Pancreas (tissue), 10 donors: Measurements from ENCODE around the gene DUOX2. TPM values are rescaled to one million over a fixed set of nuclear protein-coding genes. Genes with fewer than 3 reads are reported as not detected.

ENCODE experiments used
- ATAC-seq, 4 donors: fragments of 200-7000 bp; cut with Tn5 transposase; one replicate each; pipeline versions ENCODE4 v1.8.0 to v1.9.1; 2020; ENCODE audit warnings: mild to moderate bottlenecking in 4 of 4, moderate library complexity in 4 of 4
- DNase-seq, 6 donors: peaks; one replicate each; pipeline ENCODE4 v3.0.0-alpha.2; 2020
- FAIRE-seq: peaks from 2 replicates; lab custom pipeline; 2012; peaks lifted over from hg19 to GRCh38; lab: Jason Lieb, UNC
- H3K27ac ChIP-seq, 4 donors: fragments of 200-600 bp; sonication (generic); 1 replicate in 3 of 4; 2 replicates in 1 of 4; pipeline versions ENCODE4 v1.5.0 to v1.8.0; 2020
- H3K27me3 ChIP-seq, 4 donors: fragments of 200-600 bp; one replicate each; pipeline ENCODE4 v1.8.0; 2021
- H3K36me3 ChIP-seq, 3 donors: fragments of 200-600 bp; sonication (generic) in 1 of 3; one replicate each; pipeline versions ENCODE4 v1.5.0 to v1.8.0; 2020 to 2021
- H3K4me1 ChIP-seq, 3 donors: fragments of 200-600 bp; one replicate each; pipeline ENCODE4 v1.8.0; 2021
- H3K4me3 ChIP-seq, 4 donors: fragments of 200-600 bp; sonication (generic) in 2 of 4; one replicate each; pipeline versions ENCODE4 v1.5.0 to v1.8.0; 2020 to 2021
- H3K9me3 ChIP-seq, 4 donors: fragments of 200-600 bp; one replicate each; pipeline ENCODE4 v1.8.0; 2021
- whole genome bisulfite sequencing, 2 donors: extraction: QIAGEN DNeasy Blood & Tissue Kit; methylation state at CpG; one replicate each; pipeline ENCODE4 v1.1.7; 2013; 5-methylcytosine and 5-hydroxymethylcytosine counted together
- intact Hi-C, 3 donors: fragments of 100-400 bp; cut with DNase I; formaldehyde crosslinking; loops; one replicate each; pipeline versions ENCODE4 v1.11.1 to v1.14.2; 2022
- polyA plus RNA-seq, 2 donors: library from polyadenylated mRNA; stranded (reverse); fragments of 200-250 nt; gene quantifications; one replicate each; pipeline ENCODE4 v1.2.3, GENCODE V29; 2013
- total RNA-seq, 6 donors: library from RNA; stranded (reverse); fragmentation: NEBNext Ultra II Directional in 4 of 6; extraction: Animal tissue kit (Norgen Biotek cat#: 25700) in 4 of 6; gene quantifications; one replicate each; pipeline versions ENCODE4 v1.2.1 to v1.2.4, GENCODE V29; 2021 to 2023
- TF ChIP-seq, protein P1 (sequence below), 4 donors: fragments of 200-600 bp; sonication (generic) in 3 of 4; IDR thresholded peaks; one replicate each; pipeline versions ENCODE4 v1.5.0 to v1.8.0; 2021; ENCODE audit warnings: antibody characterized with exemption in 4 of 4
- donor health status: healthy with polysubstance abuse.
- donor health status: DM: no; HTN: no; CAD: no; lungs with moderate emphysema.
- donor health status: DM: no; HTN: no; CAD: no.
- donor health status: control.
- donor health status: control.
- donor health status: Bipolar disorder and iron deficiency.
- donor health status: DM: yes; HTN: yes; CAD: no.
- donor health status: DM: no; HTN: no; CAD: no.
- donor health status: DM: no; HTN: no; CAD: no.
- donor health status: DM: yes; HTN: yes; CAD: no.

DUOX2 gene
- total and polyA plus RNA-seq, 8 donors: 0.15 to 32.2 (median 0.87) TPM

DNA sequence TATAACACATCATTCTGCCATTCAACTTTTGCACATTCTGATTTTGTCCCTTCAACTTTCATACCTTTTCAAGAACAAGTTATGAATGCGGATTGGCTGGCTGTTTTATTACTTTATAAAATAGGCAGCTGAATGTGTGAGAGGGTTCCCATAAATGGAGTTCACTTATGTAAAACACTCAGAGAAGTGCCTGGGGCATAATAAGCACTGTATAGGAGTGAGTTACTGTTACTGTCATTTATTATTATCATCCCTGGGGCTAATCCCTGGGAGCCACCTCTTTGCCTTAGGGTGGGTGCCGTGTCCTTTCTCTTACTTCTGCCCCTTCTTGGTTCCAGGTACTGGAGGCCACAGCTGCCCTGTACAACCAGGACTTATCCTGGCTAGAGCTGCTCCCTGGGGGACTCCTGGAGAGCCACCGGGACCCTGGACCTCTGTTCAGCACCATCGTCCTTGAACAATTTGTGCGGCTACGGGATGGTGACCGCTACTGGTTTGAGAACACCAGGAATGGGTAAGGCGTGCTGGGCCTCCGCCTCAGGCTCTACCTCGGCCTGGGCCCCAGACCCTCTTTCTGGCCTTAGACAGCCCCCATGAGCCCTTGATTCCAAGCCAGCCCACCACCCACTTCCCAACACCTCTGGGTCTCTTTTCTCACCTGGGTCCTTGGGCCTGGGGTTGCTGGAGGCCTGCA is 26.7 kb upstream of the DUOX2 start:
- Histone ChIP-seq H3K27ac (no peak overlapping the region), H3K4me1 (no peaks in the 10 kb centered on the region), H3K36me3 (no peaks in the 10 kb centered on the region), H3K27me3 (no peaks in the 10 kb centered on the region), H3K4me3 (no peak overlapping the region), H3K9me3 (no peaks in the 10 kb centered on the region)
- ATAC-seq (no peak), DNase-seq (no peak), FAIRE-seq (no peak)
- WGBS, 2 donors: 90 to 93% methylated on average over 9 to 10 of the region's 10 CpGs
- intact Hi-C loops: no loop called here
- TF ChIP-seq, protein P1, sequence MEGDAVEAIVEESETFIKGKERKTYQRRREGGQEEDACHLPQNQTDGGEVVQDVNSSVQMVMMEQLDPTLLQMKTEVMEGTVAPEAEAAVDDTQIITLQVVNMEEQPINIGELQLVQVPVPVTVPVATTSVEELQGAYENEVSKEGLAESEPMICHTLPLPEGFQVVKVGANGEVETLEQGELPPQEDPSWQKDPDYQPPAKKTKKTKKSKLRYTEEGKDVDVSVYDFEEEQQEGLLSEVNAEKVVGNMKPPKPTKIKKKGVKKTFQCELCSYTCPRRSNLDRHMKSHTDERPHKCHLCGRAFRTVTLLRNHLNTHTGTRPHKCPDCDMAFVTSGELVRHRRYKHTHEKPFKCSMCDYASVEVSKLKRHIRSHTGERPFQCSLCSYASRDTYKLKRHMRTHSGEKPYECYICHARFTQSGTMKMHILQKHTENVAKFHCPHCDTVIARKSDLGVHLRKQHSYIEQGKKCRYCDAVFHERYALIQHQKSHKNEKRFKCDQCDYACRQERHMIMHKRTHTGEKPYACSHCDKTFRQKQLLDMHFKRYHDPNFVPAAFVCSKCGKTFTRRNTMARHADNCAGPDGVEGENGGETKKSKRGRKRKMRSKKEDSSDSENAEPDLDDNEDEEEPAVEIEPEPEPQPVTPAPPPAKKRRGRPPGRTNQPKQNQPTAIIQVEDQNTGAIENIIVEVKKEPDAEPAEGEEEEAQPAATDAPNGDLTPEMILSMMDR (IDR thresholded peaks at IDR 0.05): no peak

DNA sequence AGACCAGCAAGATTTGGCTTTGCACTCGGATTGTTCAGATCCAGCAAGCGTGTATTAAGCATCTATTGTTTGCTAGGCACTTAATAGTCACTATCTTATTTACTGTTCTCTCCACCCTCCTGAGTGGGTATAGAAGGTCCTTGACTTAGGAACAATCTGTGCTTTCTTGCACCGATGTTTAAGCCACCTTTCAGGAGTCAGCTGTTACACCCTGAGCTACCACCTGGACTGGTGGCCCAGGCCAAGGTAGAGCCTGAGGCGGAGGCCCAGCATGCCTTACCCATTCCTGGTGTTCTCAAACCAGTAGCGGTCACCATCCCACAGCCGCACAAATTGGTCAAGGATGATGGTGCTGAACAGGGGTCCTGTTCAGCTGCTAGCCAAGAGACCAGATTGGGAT is 25.8 kb upstream of the DUOX2 start:
- WGBS, 2 donors: 73 to 74% methylated on average over 6 of the region's 6 CpGs
- ATAC-seq: no peak
- no peak for FAIRE-seq

GRCh38 chr15:45138814-45139765 is 25.1 kb upstream of the DUOX2 start:
- Histone ChIP-seq H3K27ac (no peak overlapping the region), H3K9me3 (no peaks in the 10 kb centered on the region), H3K36me3 (no peaks in the 10 kb centered on the region), H3K27me3 (no peaks in the 10 kb centered on the region), H3K4me1 (no peaks in the 10 kb centered on the region), H3K4me3 (no peak overlapping the region)
- intact Hi-C loops: no loop called here
- FAIRE-seq (no peak), DNase-seq (no peak), ATAC-seq (no peak)
- TF ChIP-seq, protein P1 (IDR thresholded peaks at IDR 0.05): no peak
- WGBS, 2 donors: 71 to 77% methylated on average over 12 of the region's 12 CpGs

More for the DNA sequence above, 25.8 kb upstream of the DUOX2 start:
- no peaks in the 10 kb centered on the region for H3K4me1 ChIP-seq
- intact Hi-C loops: no loop called here
- no peak for DNase-seq
- no peaks in the 10 kb centered on the region for H3K9me3 ChIP-seq
- no peak overlapping the region for H3K4me3 ChIP-seq
- H3K27ac ChIP-seq: no peak overlapping the region
- no peaks in the 10 kb centered on the region for H3K27me3 ChIP-seq
- TF ChIP-seq, protein P1 (IDR thresholded peaks at IDR 0.05): no peak
- H3K36me3 ChIP-seq: no peaks in the 10 kb centered on the region

DNA sequence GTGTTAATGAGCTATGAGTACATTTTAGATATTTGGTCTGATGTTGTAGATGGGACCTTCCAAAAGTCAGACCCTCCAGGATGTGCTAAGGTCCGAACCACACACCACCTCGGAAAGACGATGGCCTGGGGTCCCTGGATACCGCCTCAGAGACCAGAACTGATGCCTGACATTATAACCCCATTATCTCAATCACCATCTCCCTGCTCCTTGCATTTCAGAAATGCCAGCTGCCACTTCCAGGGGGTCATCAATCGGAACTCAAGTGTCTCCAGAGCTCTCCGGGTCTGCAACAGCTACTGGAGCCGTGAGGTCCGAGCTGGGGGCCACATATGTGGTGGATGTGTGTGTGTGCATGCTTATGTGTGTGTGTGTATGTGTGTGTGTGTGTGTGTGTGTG is 23.7 kb upstream of the DUOX2 start:
- no peak for ATAC-seq
- FAIRE-seq: no peak
- 64 to 81% methylated on average over 8 of the region's 8 CpGs for WGBS, 2 donors

More for the DNA sequence above, 23.7 kb upstream of the DUOX2 start:
- Histone ChIP-seq H3K36me3 (no peaks in the 10 kb centered on the region), H3K4me1 (no peaks in the 10 kb centered on the region), H3K27ac (no peak overlapping the region), H3K9me3 (no peaks in the 10 kb centered on the region), H3K27me3 (no peaks in the 10 kb centered on the region), H3K4me3 (no peak overlapping the region)
- TF ChIP-seq, protein P1 (IDR thresholded peaks at IDR 0.05): no peak
- no peak for DNase-seq
- intact Hi-C loops: no loop called here
